Retinal pigment epithelial cell (primary cell): ENCODE data around the gene CD200.

Experiments
- DNase-seq: peaks from one replicate; pipeline ENCODE4 v3.0.0-alpha.2; 2010; ENCODE audit warnings: low read depth
- H3K4me3 ChIP-seq: 2 replicates; pipeline ENCODE4 v1.5.1; 2011; ENCODE audit warnings: mild to moderate bottlenecking, low read length, control low read depth, moderate library complexity
- CTCF ChIP-seq: conservative IDR thresholded peaks from 2 replicates; pipeline ENCODE4 v1.5.1; 2011; ENCODE audit warnings: low read depth, low read length, control low read depth, inconsistent platforms

CD200 gene

GRCh38 chr3:112360561-112360960 lies 27.6 kb downstream of the CD200 start:
- no peak for DNase-seq
- H3K4me3 ChIP-seq = no peak overlapping the region
- no peak for TF ChIP-seq CTCF

- H3K4me3 ChIP-seq = no peak overlapping the region
- DNase-seq = no peak
- no peak for TF ChIP-seq CTCF
Observed at GRCh38 chr3:112362221-112362620, 29.3 kb downstream of the CD200 start.

GRCh38 chr3:112364291-112364690 lies 31.3 kb downstream of the CD200 start:
- no peak for TF ChIP-seq CTCF
- DNase-seq = no peak
- no peak overlapping the region for H3K4me3 ChIP-seq

- no peak overlapping the region for H3K4me3 ChIP-seq
- no peak for TF ChIP-seq CTCF
- no peak for DNase-seq
Observed at GRCh38 chr3:112365035-112365434, 32.1 kb downstream of the CD200 start.

GRCh38 chr3:112365636-112366035 lies 32.7 kb downstream of the CD200 start:
- no peak overlapping the region for H3K4me3 ChIP-seq
- TF ChIP-seq CTCF = no peak
- no peak for DNase-seq

- no peak for TF ChIP-seq CTCF
- no peak overlapping the region for H3K4me3 ChIP-seq
- DNase-seq = no peak
Observed at GRCh38 chr3:112366522-112366921, 33.6 kb downstream of the CD200 start.

GRCh38 chr3:112371569-112371968 lies 38.6 kb downstream of the CD200 start:
- no peak overlapping the region for H3K4me3 ChIP-seq
- TF ChIP-seq CTCF = no peak

More at GRCh38 chr3:112371569-112371968, 38.6 kb downstream of the CD200 start:
- DNase-seq = no peak
